NCI-H1105 (cell line): ENCODE results near the gene FPGS.
A peak's percentile ranks its signal among the peaks of the same experiment; 100 is the strongest.
"Not testable (repeated sequence)": the region's sequence is repeated elsewhere in the genome, so short reads cannot be mapped to it uniquely, and the experiment has no call there.

Experiments used
- DNase-seq: peaks from one replicate; lab custom pipeline; 2025; lab: John Stamatoyannopoulos, UW

FPGS gene

DNA sequence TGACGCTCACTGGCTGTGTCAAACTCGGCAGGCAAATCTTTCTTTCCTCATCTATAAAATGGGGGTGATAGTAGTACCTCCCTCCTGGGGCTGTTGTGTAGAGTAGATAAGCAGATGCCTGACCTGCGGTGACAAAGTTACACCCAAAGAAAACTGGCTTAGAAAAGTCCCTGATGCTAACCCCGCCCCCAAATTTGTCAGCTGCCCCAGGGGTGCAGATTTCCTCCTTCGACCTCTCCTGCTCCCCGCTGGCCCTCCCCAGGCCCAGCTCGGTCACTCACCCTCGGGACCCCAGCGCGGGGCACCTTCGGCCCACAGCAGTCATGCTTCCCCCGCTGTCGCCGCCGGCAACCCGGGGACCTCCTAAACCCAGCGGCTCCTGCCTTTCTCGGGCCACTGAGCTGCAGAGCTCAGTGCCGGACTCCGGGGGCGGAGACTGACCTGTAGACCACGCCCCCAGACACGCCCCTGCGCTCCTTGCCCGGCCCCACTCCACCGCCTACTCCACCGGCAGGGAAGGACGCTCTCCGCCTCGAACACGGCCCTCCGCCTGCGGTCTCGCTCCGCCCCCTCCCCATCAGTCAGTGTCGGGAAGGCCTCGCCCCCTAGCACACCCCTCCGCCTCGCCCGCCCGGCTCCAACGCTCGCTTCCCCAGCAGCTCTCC, 31.6 kb upstream of the FPGS start:
- peak; percentile 93 for DNase-seq

DNA sequence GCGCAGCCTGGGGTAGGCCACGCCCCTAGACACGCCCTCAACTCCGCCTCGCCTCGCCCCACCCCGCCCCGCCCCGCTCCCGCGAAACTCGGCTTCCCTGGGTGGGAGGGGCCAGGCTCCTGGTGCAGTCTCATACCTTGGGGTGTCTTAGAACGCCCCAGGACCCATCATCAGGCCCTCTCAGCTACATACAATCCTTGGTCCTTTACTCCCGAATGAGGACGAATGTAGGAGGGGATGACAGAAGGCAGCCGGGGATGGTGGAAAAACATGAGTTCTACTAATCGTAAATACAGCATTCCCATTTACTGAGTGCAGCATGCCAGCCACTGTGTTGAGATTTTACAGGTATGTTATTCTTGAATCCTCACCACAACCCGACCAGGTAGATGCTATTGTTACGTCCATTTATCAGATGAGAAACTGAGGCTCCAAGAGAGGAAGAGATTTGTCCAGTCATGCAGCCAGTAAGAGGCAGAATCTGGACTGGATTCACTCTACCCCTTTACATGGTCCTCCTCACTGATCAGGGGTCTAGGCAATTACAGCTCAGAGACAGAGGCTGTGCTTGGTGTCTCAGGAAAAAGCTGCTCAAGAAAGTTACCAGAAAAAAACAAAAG, 31.0 kb upstream of the FPGS start:
- DNase-seq: no peak

DNA sequence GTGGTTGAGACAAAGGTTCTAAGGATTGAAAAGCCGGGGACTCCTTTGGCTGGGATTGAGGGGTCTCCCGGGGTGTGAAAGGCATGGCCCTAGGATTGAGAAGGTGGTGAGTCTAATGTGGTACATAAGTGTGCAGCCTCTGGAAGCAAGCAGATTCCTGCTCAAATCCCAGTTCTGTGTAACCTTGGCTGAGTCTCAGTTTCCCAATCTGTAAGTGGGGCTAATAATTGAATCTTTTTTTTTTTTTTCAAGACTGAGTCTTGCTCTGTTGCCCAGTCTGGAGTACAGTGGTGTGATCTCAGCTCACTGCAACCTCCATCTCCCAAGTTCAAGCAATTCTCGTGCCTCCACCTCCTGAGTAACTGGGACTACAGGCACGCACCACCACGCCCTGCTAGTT, 30.1 kb upstream of the FPGS start:
- no peak for DNase-seq

DNA sequence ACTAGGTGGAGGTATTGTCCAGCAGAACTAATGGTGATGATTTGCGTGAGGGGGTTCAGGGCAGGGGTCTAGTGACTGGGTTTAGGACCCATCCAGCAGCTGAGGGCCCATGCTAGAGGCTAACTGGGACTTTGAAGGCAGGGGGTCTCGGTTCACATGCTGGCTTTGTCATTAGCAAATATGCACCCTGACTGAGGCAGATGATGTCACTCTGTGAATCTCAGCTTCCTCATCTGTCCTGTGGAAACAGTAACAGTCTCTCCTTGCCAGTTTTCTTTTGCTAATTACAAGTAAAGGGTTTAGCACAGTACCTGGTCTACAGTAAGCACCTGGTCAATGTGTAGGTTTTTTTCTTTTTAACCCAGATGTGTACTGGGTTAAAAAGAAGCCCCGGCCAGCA, 29.4 kb upstream of the FPGS start:
- no peak for DNase-seq

DNA sequence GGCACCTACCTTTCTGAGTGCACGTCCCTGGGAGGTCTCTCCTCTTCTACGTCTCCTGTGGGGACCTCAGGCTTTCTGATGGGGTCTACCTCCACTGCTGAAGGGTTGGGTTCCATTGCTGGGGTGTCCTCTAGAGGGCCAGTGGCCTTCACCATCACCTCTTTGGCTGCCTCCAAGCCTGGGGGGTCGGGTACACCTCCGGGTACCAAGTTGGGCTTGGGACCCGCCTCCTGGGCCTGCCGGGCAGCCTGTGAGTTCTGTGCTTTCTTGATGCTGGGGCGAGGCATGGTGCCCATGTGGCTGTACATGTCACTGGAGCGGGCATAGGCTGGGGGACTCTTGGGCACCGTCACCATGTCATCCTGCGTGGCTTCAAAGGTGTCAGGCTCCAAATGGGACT, 28.7 kb upstream of the FPGS start:
- DNase-seq: no peak

GRCh38 chr9:127776195-127776923, 26.3 kb upstream of the FPGS start:
- no peak for DNase-seq

- DNase-seq: no peak
These were observed 25.8 kb upstream of the FPGS start for GRCh38 chr9:127776924-127777289.

- no peak for DNase-seq
These were observed 25.2 kb upstream of the FPGS start for GRCh38 chr9:127777368-127777980.

GRCh38 chr9:127778280-127779135, 24.2 kb upstream of the FPGS start, which contains the start of gene SH2D3C:
Gene SH2D3C, minus strand, starts transcription at chr9:127778666. Its CDS starts 39 bp downstream, at chr9:127778627.
- no peak for DNase-seq

DNA sequence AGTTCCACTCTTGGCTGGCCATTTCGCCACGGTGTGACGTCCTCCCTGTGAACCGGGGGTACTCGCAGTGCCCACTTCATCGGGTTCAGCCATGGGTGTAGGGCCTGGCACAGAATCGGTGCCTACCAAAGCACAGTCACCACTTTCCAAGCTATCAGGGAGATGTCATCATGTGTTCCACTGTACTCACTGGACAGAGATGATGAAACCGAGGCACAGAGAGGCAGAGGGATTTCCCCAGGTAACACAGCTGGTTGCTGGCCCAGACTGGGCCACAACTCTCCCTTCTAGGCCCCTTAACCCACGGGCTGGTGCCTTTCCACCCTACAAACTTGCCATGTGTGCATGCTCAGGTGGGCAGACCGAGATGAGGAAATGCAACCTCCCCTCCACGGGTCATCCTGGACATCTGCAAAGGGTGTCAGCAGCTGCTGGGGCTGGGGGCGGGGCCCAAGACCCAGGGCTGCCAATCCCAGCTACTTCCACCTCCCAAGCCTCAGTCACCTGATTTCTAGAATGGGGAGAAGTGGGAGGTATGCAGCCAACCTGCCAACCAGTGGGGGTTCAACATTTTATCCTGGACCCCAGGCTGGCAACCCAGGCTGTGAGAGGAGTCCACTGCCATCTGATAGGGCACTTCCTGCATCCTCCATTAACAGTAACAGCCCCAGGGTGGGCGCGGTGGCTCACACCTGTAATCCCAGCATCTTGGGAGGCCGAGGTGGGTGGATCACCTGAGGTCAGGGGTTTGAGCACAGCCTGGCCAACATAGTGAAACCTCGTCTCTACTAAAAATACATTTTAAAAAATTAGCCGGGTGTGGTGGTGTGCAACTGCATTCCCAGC, 23.3 kb upstream of the FPGS start:
- no peak for DNase-seq

DNA sequence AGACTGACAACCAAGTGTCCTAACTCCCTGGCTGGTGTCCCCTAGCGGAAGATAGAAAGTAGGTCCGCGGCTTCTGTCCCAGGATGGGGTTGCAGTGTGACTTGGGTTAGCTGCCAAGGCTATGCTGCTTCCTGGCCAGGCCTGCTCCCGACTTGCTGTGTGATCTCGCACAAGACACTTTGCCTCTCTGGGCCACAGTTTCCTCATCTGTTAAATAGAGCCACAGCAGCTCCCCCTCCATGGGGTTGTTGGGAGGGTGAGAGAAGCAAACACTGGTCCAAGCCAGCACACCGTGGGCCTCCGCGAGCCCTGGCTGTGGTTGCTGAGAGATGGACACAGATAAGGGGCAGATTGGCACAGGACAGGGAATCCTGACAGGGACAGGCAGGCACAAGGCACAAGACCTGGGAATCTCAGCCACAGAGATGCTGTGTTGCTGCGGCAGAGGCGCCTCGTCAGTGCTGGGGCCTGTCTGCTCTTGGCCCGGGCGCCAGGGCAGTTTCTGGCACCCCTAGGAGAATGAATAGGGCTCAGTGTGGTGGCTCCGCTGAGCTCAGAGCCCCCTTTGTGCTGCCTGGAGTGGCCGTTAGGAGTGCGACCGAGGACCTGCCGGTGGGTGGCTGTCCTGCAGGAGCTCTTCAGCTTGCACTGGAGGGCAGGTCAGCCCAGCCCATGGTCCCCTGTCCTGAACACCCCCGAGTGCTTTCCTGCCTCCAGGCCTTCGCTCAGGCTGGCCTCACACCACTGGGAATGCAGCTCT, 22.4 kb upstream of the FPGS start:
- DNase-seq: no peak

GRCh38 chr9:127780909-127781308, 21.8 kb upstream of the FPGS start:
- DNase-seq: not testable (repeated sequence)

DNA sequence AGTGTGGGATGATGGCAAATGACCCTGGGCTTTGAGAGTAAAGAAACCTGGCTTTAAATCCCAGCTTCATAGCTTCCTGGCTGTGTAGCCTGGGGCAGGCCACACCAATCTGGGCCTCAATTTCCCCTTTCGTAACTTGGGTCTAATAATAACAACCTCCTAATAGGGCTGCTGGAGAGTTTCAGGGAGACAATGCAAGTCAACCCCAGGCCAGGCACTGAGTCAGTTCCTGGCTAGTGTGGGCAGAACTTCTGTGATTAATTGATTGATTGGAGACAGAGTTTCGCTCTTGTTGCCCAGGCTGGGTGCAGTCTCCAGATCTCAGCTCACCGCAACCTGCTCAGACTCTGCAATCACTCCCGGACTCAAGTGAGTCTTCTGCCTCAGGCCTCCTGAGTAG, 20.9 kb upstream of the FPGS start:
- no peak for DNase-seq

GRCh38 chr9:127783111-127784008, 19.3 kb upstream of the FPGS start:
- DNase-seq: no peak

- peak; percentile 77 for DNase-seq
These were observed 17.4 kb upstream of the FPGS start for GRCh38 chr9:127785023-127785932.

DNA sequence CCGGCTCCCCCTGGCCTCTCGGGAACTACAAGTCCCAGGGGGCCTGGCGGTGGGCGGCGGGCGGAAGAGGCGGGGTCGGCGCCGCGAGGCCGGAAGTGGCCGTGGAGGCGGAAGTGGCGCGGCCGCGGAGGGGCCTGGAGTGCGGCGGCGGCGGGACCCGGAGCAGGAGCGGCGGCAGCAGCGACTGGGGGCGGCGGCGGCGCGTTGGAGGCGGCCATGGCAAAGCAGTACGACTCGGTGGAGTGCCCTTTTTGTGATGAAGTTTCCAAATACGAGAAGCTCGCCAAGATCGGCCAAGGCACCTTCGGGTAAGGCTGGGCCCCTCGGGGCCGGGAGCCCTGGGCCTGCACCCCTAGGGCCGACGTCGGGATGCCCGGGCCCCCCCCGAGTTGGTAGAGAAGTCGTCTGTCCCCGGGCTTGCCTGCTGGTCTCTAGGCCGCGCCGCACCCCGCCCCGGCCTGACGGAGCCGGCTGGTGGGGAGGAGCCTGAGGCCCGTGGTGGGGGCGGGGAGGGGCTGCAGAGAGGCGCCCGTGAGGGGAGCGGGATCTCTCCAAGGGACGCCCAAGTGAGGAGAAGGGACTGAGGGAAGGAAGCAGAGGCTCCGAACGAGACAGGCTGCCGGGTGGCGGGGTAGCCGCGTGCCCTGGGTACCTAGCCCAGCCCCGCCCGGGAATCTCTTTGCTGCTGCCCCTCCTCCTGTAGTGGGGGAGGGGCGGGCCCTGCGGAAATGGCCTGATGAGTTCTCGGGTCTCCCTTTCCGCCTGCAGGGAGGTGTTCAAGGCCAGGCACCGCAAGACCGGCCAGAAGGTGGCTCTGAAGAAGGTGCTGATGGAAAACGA, 16.5 kb upstream of the FPGS start, which contains the start of gene CDK9:
Gene CDK9 (plus strand): TSS at position 102 of the 840 bp plus-strand sequence. CDS start 115 bp downstream, at position 217.
- DNase-seq: peak; percentile 83

- no peak for DNase-seq
These were observed 15.9 kb upstream of the FPGS start for GRCh38 chr9:127786773-127787104.
